ENCODE data around the gene EIF3K. TPM values are rescaled to one million over a fixed set of nuclear protein-coding genes. Genes with fewer than 3 reads are reported as not detected.

The EIF3K gene
- total and polyA plus RNA-seq, 11 donors, result 447 to 1,239 (median 622) TPM

DNA sequence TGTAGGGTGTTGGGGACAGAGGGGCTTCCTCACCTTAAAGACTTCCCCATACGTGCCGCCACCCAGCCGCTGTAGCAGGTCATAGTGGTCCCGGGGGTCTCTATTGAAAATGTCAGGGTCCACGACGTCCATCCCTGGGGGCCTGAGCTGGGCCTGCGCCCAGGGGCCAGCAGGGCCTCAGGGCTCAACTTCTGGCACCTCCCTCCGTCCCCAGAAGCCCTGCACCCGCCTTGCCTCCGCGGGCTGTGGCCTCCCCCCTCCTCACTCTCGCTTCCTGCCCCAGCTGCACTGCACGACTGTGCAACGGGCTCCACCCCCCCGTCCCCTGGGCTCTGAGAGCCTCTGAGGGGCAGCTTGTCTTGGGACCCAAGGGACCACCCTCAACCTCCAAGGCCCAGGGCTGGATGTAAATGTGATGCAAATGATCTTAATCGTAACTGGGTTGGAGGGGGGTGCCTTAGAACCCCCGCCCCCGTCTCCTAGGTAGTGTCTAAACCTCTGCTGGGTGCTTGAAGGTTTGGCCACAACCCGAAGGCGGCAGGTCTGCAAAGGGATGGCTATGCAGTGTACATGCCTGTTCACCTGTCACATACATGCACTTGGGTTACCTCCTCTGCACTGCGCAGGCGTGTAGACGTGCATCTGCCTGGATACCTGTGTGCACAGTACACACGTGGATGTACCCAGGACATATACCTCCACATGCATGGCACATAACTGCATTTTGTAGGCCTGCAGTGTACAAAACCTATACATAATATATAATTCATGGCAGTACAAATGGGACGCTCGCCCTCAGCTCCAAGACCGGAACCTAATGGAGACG is 1.0 kb upstream of the EIF3K start, which contains the start of gene MAP4K1:
TSS of gene MAP4K1 (minus strand) at position 190 of the 826 bp plus-strand sequence. CDS start at position 132, 58 bp downstream.
- peaks cover 3 to 31% (median 28%) of the 10 kb centered on the region in 9 donors for H3K36me3 ChIP-seq
- H3K27me3 ChIP-seq, result no peaks in the 10 kb centered on the region
- TF ChIP-seq POLR2A (IDR thresholded peaks at IDR 0.05), result no peak
- TF ChIP-seq, protein P1, sequence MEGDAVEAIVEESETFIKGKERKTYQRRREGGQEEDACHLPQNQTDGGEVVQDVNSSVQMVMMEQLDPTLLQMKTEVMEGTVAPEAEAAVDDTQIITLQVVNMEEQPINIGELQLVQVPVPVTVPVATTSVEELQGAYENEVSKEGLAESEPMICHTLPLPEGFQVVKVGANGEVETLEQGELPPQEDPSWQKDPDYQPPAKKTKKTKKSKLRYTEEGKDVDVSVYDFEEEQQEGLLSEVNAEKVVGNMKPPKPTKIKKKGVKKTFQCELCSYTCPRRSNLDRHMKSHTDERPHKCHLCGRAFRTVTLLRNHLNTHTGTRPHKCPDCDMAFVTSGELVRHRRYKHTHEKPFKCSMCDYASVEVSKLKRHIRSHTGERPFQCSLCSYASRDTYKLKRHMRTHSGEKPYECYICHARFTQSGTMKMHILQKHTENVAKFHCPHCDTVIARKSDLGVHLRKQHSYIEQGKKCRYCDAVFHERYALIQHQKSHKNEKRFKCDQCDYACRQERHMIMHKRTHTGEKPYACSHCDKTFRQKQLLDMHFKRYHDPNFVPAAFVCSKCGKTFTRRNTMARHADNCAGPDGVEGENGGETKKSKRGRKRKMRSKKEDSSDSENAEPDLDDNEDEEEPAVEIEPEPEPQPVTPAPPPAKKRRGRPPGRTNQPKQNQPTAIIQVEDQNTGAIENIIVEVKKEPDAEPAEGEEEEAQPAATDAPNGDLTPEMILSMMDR (IDR thresholded peaks at IDR 0.05), result no peak
- WGBS, 4 donors, result 34 to 44% (median 39%) methylated on average over 11 to 28 of the region's 28 CpGs
- H3K27ac ChIP-seq, result peak within 1 kb of the TSS in 11 of 12 donors; percentile 26 to 96 (median 89)
- H3K4me3 ChIP-seq, result peak within 1 kb of the TSS; percentile 12 to 98 (median 84)
- H3K9me3 ChIP-seq, result no peaks in the 10 kb centered on the region
- H3K4me1 ChIP-seq, result peaks cover 2 to 28% (median 20%) of the 10 kb centered on the region in 12 donors
- intact Hi-C loops (cut with DNase I), result loop anchor here in 6 of 10 donors (5.0 to 10.0 kb wide), 6 partner anchors 73 to 507 kb away; partner anchors contain the start of genes FAM98C (in 3 of the 6), MRPS12 (in 3 of the 6), SARS2 (in 3 of the 6) and PAK4 (in 1 of the 6)
- ATAC-seq (peak in 2 of 4 donors; percentile 1 to 9), DNase-seq (peak; percentile 38 to 84 (median 57))

- H3K4me1 ChIP-seq, result peaks cover 2 to 28% (median 20%) of the 10 kb centered on the region in 12 donors
- H3K27ac ChIP-seq, result peak overlapping the region; percentile 81 to 96 (median 90)
- intact Hi-C loops (cut with DNase I), result loop anchor here in 7 of 10 donors (5.0 to 10.0 kb wide), 7 partner anchors 75 to 505 kb away; partner anchors contain the start of genes FAM98C (in 3 of the 7), MRPS12 (in 3 of the 7), SARS2 (in 3 of the 7) and HNRNPL (in 1 of the 7)
- H3K9me3 ChIP-seq, result no peaks in the 10 kb centered on the region
- H3K27me3 ChIP-seq, result no peaks in the 10 kb centered on the region
- peak in 2 of 4 donors; percentile 1 to 8 for ATAC-seq
- TF ChIP-seq, protein P1 (IDR thresholded peaks at IDR 0.05), result no peak
- TF ChIP-seq POLR2A (IDR thresholded peaks at IDR 0.05), result no peak
- WGBS, 4 donors, result 12 to 16% (median 13%) methylated on average over 21 of the region's 21 CpGs
- H3K4me3 ChIP-seq, result peak overlapping the region; percentile 54 to 98 (median 84)
- H3K36me3 ChIP-seq, result peaks cover 3 to 46% (median 43%) of the 10 kb centered on the region in 9 donors
- DNase-seq, result no peak
These were observed 580 bp downstream of the EIF3K start for GRCh38 chr19:38619361-38620174.

DNA sequence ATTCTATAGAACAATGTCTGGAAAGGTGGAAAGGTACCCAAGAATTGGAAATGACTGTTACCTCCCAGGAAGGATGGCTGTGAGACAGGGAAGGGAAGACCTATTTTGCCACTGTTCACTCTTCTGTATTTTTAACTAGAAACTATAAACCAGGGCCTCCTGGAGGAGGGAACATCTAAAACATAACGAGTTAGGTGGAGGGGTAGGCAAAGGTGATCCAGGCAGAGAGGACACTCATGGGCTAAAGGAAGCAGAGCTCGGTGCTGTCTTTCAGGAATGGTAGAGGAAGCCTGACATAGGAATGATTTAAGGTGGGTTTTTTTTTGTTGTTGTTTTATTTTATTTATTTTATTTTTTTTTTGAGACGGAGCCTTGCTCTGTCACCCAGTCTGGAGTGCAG is 5.8 kb downstream of the EIF3K start:
- Histone ChIP-seq H3K4me3 (no peak overlapping the region), H3K36me3 (peaks cover 3 to 99% (median 95%) of the 10 kb centered on the region in 9 donors), H3K27ac (no peak overlapping the region), H3K27me3 (no peaks in the 10 kb centered on the region), H3K4me1 (peaks cover 2 to 13% (median 7%) of the 10 kb centered on the region in 12 donors), H3K9me3 (no peaks in the 10 kb centered on the region)
- WGBS, 4 donors, result 81 to 90% (median 84%) methylated on average over 3 of the region's 3 CpGs
- ATAC-seq (no peak), DNase-seq (no peak)
- no peak for TF ChIP-seq POLR2A (IDR thresholded peaks at IDR 0.05)
- TF ChIP-seq, protein P1 (IDR thresholded peaks at IDR 0.05), result no peak
- intact Hi-C loops (cut with DNase I), result loop anchor here in 1 of 10 donors (10.0 kb wide), 1 partner anchor 220 kb away; the partner anchor contains the start of gene HNRNPL

Measured in heart left ventricle (tissue), 16 donors.